Testis (tissue), 3 donors: ENCODE measurements around the gene TSG101. TPM values are rescaled to one million over a fixed set of nuclear protein-coding genes. Genes with fewer than 3 reads are reported as not detected.

Source experiments
- DNase-seq: peaks from one replicate; pipeline ENCODE4 v3.0.0-alpha.2; 2019
- H3K27ac ChIP-seq, 2 donors: fragments of 200-600 bp; sonication (generic); one replicate each; pipeline ENCODE4 v1.5.1; 2019
- H3K27me3 ChIP-seq: fragments of 200-600 bp; sonication (generic); one replicate; pipeline ENCODE4 v1.5.1; 2019
- H3K36me3 ChIP-seq: fragments of 200-600 bp; sonication (generic); one replicate; pipeline ENCODE4 v1.5.1; 2017; ENCODE audit warnings: low read depth; ENCODE audit errors: missing control alignments
- H3K4me1 ChIP-seq: fragments of 200-600 bp; sonication (generic); one replicate; pipeline ENCODE4 v1.5.1; 2019
- H3K4me3 ChIP-seq, 2 donors: fragments of 200-600 bp; sonication (generic); one replicate each; pipeline ENCODE4 v1.5.1; 2017 to 2019
- H3K9me3 ChIP-seq: fragments of 200-600 bp; sonication (generic); one replicate; pipeline ENCODE4 v1.5.1; 2017
- POLR2A ChIP-seq: fragments of 450-650 bp; IDR thresholded peaks from one replicate; pipeline ENCODE4 v1.6.1; 2017; ENCODE audit warnings: antibody characterized with exemption, mild to moderate bottlenecking, moderate library complexity
- WGBS, 2 donors: methylation state at CpG; one replicate each; pipeline ENCODE4 v1.1.5; 2018; 5-methylcytosine and 5-hydroxymethylcytosine counted together
- intact Hi-C: fragments of 100-400 bp; cut with DNase I; formaldehyde crosslinking; loops from one replicate; pipeline ENCODE4 v1.15.1; 2023; ENCODE audit warnings: low total_unique reads
- polyA plus RNA-seq: library from polyadenylated mRNA; stranded (reverse); fragments of 350-450 nt; fragmentation: Illumina TruSeq; extraction: RNeasy Lipid Tissue Mini Kit (QIAGEN cat#74804); gene quantifications from one replicate; pipeline ENCODE4 v1.2.3, GENCODE V29; 2014; ENCODE audit warnings: low read depth, low replicate concordance; ENCODE audit not compliant: insufficient read depth
- total RNA-seq, 2 donors: library from RNA; depleted of rRNA; stranded (reverse); fragments of >200 nt; gene quantifications; one replicate each; pipeline ENCODE4 v1.2.3, GENCODE V29; 2016
- TF ChIP-seq, protein P1 (sequence below), 3 experiments: fragments of 450-650 bp in 2 of 3; fragments of 200-600 bp in 1 of 3; sonication (generic) in 1 of 3; IDR thresholded peaks; one replicate each; pipeline ENCODE4 v1.5.1; 2016 to 2019; ENCODE audit warnings: antibody characterized with exemption in 3 of 3, mild to moderate bottlenecking in 2 of 3, moderate library complexity in 1 of 3

The TSG101 gene
- total and polyA plus RNA-seq, 3 donors from 2014 or later = 92.6 to 161 (median 95.1) TPM

GRCh38 chr11:18491924-18492323 lies 34.8 kb downstream of the TSG101 start:
- intact Hi-C loops = no loop called here
- WGBS, 2 donors = 89 to 96% methylated on average over 2 of the region's 2 CpGs
- DNase-seq = no peak

GRCh38 chr11:18490736-18491485 lies 35.8 kb downstream of the TSG101 start:
- intact Hi-C loops = no loop called here
- H3K9me3 ChIP-seq = no peaks in the 10 kb centered on the region

More at GRCh38 chr11:18491924-18492323, 34.8 kb downstream of the TSG101 start:
- H3K27ac ChIP-seq = no peak overlapping the region
- H3K4me1 ChIP-seq = no peaks in the 10 kb centered on the region
- no peak overlapping the region for H3K4me3 ChIP-seq
- no peaks in the 10 kb centered on the region for H3K27me3 ChIP-seq
- no peaks in the 10 kb centered on the region for H3K36me3 ChIP-seq
- H3K9me3 ChIP-seq = no peaks in the 10 kb centered on the region
- TF ChIP-seq, protein P1, sequence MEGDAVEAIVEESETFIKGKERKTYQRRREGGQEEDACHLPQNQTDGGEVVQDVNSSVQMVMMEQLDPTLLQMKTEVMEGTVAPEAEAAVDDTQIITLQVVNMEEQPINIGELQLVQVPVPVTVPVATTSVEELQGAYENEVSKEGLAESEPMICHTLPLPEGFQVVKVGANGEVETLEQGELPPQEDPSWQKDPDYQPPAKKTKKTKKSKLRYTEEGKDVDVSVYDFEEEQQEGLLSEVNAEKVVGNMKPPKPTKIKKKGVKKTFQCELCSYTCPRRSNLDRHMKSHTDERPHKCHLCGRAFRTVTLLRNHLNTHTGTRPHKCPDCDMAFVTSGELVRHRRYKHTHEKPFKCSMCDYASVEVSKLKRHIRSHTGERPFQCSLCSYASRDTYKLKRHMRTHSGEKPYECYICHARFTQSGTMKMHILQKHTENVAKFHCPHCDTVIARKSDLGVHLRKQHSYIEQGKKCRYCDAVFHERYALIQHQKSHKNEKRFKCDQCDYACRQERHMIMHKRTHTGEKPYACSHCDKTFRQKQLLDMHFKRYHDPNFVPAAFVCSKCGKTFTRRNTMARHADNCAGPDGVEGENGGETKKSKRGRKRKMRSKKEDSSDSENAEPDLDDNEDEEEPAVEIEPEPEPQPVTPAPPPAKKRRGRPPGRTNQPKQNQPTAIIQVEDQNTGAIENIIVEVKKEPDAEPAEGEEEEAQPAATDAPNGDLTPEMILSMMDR (IDR thresholded peaks at IDR 0.05) = no peak
- TF ChIP-seq POLR2A = no peak

DNA sequence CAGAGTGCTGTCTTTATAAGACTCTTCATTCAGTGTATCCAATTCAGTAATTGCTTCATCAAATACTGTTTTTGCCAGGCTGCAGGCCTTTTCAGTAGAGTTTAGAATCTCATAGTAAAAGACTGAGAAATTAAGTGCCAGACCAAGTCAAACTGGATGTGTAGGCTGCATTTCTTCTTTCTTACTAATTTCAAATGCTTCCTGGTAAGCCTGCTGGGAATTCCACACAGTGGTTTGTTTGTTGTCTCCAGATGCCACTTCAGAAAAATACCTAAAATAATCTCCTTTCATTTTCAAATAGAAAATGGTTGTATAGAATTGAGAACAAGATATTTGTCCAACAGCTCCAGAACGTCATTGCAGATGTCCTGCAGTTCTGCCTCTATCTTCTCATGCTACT lies 36.4 kb downstream of the TSG101 start:
- H3K4me1 ChIP-seq = no peaks in the 10 kb centered on the region
- no peaks in the 10 kb centered on the region for H3K9me3 ChIP-seq
- TF ChIP-seq POLR2A = no peak
- TF ChIP-seq, protein P1 (IDR thresholded peaks at IDR 0.05) = no peak
- H3K36me3 ChIP-seq = no peaks in the 10 kb centered on the region
- DNase-seq = no peak
- no peaks in the 10 kb centered on the region for H3K27me3 ChIP-seq
- WGBS, 2 donors = 53 to 68% methylated on average over 1 of the region's 1 CpG
- H3K4me3 ChIP-seq = no peak overlapping the region
- no peak overlapping the region for H3K27ac ChIP-seq
- intact Hi-C loops = no loop called here

More at GRCh38 chr11:18490736-18491485, 35.8 kb downstream of the TSG101 start:
- H3K27ac ChIP-seq = no peak overlapping the region
- no peak overlapping the region for H3K4me3 ChIP-seq
- no peaks in the 10 kb centered on the region for H3K36me3 ChIP-seq
- 84 to 90% methylated on average over 15 of the region's 15 CpGs for WGBS, 2 donors
- H3K27me3 ChIP-seq = no peaks in the 10 kb centered on the region
- DNase-seq = no peak
- no peaks in the 10 kb centered on the region for H3K4me1 ChIP-seq
- TF ChIP-seq POLR2A = no peak
- TF ChIP-seq, protein P1 (IDR thresholded peaks at IDR 0.05) = no peak

DNA sequence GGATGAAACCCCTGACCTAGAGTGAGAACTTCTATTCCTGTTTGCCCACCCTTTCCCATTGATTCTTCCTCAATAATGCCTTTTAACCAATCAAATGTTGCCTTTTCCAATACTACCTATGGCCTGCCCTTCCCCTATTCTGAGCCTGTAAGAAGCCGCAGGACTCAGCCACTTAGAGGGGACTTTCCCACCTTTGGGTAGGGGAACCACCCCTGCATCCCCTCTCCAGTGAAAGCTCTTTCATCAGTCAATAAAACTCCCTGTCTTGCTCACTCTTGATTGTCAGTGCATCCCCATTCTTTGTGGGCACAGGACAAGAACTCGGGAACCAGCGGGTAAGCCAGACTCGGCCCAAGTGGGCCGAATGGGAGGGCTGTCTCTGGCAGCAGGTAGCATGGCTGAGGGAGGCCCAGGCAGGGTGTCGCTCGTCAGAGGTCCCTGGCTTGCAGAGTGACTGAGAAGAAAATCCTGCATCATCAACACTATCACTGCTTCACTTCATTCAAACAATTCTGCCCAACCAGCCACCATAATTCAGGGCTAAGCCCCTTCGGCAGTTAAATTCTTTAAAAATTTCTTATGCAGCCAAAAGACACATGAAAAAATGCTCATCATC lies 40.7 kb downstream of the TSG101 start:
- WGBS, 2 donors = 92 to 93% methylated on average over 4 to 8 of the region's 8 CpGs
- Histone ChIP-seq H3K4me3 (no peak overlapping the region), H3K27ac (no peak overlapping the region), H3K36me3 (no peaks in the 10 kb centered on the region), H3K9me3 (no peaks in the 10 kb centered on the region), H3K27me3 (no peaks in the 10 kb centered on the region), H3K4me1 (no peaks in the 10 kb centered on the region)
- intact Hi-C loops = no loop called here
- no peak for TF ChIP-seq POLR2A
- TF ChIP-seq, protein P1 (IDR thresholded peaks at IDR 0.05) = no peak
- DNase-seq = no peak
